Stimulated activated CD8-positive, alpha-beta memory T cell treated with anti-CD3 and anti-CD28 coated beads, Interleukin-4, amount 100 ng/mL, for 4 hours (primary cell): ENCODE data around the gene ENTREP3.
A peak's percentile ranks its signal among the peaks of the same experiment; 100 is the strongest.
"Not testable (repeated sequence)": the region's sequence is repeated elsewhere in the genome, so short reads cannot be mapped to it uniquely, and the experiment has no call there.

Experiments used
- DNase-seq, 2 donors: peaks; one replicate each; pipeline ENCODE4 v3.0.0-alpha.2; 2020; ENCODE audit warnings: low read depth in 2 of 2, low spot score in 1 of 2

The ENTREP3 gene, protein sequence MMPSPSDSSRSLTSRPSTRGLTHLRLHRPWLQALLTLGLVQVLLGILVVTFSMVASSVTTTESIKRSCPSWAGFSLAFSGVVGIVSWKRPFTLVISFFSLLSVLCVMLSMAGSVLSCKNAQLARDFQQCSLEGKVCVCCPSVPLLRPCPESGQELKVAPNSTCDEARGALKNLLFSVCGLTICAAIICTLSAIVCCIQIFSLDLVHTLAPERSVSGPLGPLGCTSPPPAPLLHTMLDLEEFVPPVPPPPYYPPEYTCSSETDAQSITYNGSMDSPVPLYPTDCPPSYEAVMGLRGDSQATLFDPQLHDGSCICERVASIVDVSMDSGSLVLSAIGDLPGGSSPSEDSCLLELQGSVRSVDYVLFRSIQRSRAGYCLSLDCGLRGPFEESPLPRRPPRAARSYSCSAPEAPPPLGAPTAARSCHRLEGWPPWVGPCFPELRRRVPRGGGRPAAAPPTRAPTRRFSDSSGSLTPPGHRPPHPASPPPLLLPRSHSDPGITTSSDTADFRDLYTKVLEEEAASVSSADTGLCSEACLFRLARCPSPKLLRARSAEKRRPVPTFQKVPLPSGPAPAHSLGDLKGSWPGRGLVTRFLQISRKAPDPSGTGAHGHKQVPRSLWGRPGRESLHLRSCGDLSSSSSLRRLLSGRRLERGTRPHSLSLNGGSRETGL

GRCh38 chr1:155255243-155256007, at the start of gene ENTREP3:
Gene ENTREP3, minus strand, starts transcription at chr1:155255483. Its CDS starts 606 bp downstream, at chr1:155254877.
- DNase-seq, result peak in 1 of 2 donors; percentile 39

- DNase-seq, result no peak
Observed at GRCh38 chr1:155304558-155305063, 49.3 kb upstream of the ENTREP3 start.

DNA sequence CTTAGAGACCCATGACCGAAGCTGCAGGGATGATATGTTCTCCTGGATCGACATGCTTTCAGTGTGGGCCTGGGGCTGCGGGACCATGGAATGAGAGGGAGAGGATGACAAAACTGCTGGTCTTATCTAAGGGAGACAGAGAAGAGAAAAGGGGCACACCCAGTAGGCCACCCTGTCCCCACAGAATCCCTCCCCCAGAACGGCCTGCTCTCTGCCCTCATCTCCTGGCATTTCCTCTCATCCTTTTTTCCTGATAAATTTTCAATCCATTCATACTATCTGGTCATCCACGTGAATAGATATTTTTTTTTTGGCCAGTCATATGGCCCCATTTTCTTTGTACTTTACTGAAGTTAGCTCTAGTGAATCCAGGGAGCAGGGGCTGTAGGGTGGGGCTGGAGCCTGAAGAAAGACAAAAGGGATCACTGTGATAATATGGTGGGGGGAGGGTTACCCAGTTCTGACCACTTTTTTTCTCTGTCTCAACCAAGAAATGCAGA, 46.1 kb upstream of the ENTREP3 start, which contains the start of gene PKLR:
TSS of gene PKLR (minus strand) at position 97 of the 500 bp plus-strand sequence. CDS start at position 54, 43 bp downstream.
- DNase-seq, result no peak

GRCh38 chr1:155300553-155301329, 45.5 kb upstream of the ENTREP3 start:
- no peak for DNase-seq

DNA sequence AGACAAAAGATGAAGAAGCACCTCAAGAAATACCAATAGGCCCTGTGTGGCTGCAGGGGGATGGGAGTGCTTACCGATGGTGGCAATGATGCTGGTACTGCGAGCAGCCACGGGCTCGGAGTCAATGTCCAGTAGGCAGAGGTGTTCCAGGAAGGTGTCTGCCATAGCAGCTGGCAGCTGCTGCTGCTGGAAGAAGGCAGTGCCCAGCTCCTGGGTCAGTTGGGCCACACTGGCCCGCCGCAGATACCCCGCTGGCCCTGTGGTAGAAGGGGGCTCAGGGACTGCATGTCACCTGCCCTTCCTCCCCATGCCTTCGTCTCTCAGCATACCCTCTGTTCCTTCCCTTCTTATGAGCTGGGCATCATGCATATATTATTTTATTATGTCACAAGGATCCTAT, 44.7 kb upstream of the ENTREP3 start:
- no peak for DNase-seq

DNA sequence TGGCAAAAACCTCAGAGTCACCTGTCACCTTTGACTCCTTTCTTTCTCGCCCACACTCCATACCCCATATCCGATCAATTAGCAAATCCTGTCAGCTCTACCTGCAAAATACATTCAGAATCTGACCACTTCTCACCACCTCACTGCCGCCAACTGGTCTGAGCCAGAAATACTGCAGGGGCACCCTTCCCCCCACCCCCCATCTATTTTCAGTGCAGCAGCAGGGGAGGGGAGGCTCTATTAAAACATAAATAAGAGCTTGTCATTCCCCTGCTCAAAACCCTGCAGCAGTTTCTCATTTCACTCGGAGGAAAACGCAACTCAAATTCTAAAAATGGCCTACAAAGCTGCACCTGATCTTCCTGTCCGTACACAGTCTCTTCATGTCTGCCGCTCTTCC, 42.1 kb upstream of the ENTREP3 start:
- DNase-seq, result no peak

DNA sequence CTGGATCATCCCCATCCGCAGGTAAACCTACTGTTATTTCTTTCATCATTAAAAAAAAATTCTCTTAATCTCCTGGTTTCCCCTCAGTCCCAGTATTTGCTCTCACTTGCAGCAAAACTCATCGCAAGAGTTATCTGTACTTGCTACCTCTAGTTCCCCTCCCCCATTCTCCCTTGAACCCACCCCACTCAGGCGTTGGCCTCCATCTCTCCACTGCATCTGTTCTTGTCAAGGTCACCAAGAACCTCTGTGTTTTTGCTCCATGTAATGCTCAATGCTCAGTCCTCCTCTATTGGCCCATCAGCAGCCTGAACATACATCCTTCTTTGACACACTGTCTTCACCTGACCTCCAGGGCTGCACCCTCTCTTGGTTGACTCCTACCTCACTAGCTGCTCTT, 41.4 kb upstream of the ENTREP3 start:
- DNase-seq, result no peak

GRCh38 chr1:155295942-155296267, 40.6 kb upstream of the ENTREP3 start:
- DNase-seq, result no peak

DNA sequence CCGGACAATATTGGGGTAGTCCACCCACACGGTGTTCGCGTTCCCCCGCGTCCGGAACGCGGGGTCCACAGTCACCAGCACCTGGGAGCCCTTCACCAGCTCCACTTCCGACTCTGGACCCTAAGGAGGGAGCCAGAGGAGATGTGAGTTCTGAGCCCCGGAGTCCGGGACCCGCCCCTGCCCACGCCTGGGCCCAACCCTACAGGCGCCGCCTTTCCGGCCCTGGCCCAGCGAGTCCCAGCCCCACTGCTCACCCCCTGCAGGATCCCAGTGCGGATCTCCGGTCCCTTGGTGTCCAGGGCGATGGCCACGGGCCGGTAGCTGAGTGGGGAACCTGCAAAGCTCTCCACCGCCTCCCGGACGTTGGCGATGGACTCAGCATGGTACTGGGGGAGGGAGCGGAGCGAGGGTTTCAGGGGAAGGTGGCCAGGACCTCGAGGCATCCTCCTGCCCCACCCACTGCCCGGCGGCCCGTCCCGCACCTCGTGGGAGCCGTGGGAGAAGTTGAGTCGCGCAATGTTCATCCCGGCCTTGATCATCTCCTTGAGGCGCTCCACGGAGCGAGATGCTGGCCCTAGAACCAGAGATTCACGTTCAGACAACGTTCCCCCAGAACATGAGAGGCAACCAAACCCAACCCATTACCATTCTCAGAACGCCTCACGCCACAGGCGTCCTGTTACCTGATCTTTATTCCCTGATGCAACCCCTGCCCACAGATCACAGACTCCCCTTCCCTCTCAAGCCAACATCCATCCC, 40.1 kb upstream of the ENTREP3 start:
- DNase-seq, result no peak

DNA sequence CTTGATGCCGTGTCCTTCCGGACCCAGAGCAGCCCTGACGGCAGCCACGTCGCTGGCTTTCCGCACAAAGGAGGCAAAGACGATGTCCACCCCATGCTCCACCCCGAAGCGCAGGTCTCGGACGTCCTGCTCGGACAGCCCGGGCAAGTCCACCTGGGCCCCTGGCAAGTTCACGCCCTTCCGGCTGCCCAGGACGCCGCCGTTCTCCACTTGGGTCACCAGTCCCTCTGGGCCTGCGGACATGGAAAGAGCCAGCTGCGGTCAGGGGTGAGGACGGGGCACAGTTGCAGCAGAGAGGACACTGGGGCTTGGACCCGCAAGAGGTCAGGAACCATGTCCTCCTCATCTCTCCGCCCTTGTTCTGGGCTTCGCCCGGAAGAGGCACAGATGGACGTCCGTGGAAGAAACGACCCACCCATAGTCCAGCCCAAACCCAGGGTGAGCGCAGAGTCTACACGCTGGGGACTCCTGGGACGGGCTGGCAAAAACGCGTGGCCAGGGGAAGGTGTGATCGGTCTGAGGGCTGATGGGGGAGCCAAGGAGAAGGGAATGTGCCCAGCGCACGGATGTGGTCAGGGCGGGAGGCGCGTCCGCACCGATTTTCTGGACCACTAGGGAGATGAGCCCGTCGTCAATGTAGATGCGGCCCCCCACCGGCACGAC, 39.4 kb upstream of the ENTREP3 start:
- no peak for DNase-seq

- DNase-seq, result no peak
Observed at GRCh38 chr1:155293086-155293749, 37.9 kb upstream of the ENTREP3 start.

- DNase-seq, result not testable (repeated sequence)
Observed at GRCh38 chr1:155291006-155291405, 35.7 kb upstream of the ENTREP3 start.

- no peak for DNase-seq
Observed at GRCh38 chr1:155287987-155288543, 32.8 kb upstream of the ENTREP3 start.

DNA sequence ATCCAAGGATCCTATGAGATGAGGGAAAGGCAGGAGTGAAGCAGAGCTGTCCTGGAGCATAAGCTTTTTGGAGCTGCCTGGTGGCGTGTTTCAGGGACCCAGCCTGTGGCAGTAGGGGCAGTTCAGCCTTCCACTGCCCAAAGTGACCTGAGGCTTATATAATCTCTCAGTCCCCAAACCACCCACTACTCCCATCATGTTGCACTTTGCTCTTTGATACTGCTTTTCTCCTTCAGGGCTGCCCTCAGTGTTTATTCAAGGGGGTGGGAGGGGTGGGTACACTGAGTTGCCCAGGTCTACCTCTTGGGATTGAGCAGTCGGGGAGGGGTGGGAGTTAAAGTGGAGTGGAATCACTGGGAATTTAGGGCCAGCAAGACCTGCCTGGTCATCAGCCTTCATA, 31.3 kb upstream of the ENTREP3 start:
- DNase-seq, result no peak

GRCh38 chr1:155285631-155286044, 30.4 kb upstream of the ENTREP3 start:
- DNase-seq, result no peak

DNA sequence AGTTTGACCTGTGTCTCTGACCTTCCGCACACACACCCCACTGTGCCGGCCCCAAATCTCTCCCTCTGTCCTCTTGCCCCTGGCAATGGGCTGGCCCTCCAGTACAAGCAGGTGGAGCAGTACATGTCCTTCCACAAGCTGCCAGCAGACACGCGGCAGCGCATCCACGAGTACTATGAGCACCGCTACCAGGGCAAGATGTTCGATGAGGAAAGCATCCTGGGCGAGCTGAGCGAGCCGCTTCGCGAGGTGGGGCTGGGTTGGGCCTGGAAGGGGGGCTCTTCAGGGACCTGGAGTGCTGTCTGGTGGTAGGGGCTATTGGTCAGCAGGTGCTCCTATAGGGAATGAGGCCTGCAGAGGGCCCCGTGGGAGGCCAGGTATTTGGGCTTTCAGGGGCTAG, 29.8 kb upstream of the ENTREP3 start:
- no peak for DNase-seq

- DNase-seq, result no peak
Observed at GRCh38 chr1:155284476-155284875, 29.2 kb upstream of the ENTREP3 start.

- DNase-seq, result no peak
Observed at GRCh38 chr1:155282488-155283091, 27.3 kb upstream of the ENTREP3 start.
